Thoracic aorta (tissue), 2 donors: Measurements from ENCODE around the gene DLX3. TPM values are rescaled to one million over a fixed set of nuclear protein-coding genes. Genes with fewer than 3 reads are reported as not detected.

Source experiments
- ATAC-seq: fragments of 150-250 bp; one replicate; pipeline ENCODE4 v1.8.0; 2017; ENCODE audit warnings: low read depth; ENCODE audit not compliant: insufficient number of reproducible peaks, low FRiP score
- DNase-seq: peaks from one replicate; pipeline ENCODE4 v3.0.0-alpha.2; 2020; ENCODE audit warnings: low spot score
- H3K27ac ChIP-seq, 2 donors: fragments of 200-600 bp; sonication (generic); 1 replicate in 1 of 2; 2 replicates in 1 of 2; pipeline ENCODE4 v1.5.1; 2016; ENCODE audit warnings: mild to moderate bottlenecking in 2 of 2, moderate library complexity in 2 of 2
- H3K27me3 ChIP-seq: fragments of 200-600 bp; sonication (generic); replicated peaks from 2 replicates; pipeline ENCODE4 v1.6.0; 2016; ENCODE audit warnings: mild to moderate bottlenecking; ENCODE audit not compliant: insufficient read depth
- H3K36me3 ChIP-seq: fragments of 200-600 bp; sonication (generic); one replicate; pipeline ENCODE4 v1.5.1; 2016
- H3K4me1 ChIP-seq, 2 donors: fragments of 200-600 bp; sonication (generic); 1 replicate in 1 of 2; 2 replicates in 1 of 2; pipeline versions ENCODE4 v1.5.1 to v1.6.0; 2016; ENCODE audit warnings: low read depth in 2 of 2, mild to moderate bottlenecking in 1 of 2; ENCODE audit not compliant: control insufficient read depth in 1 of 2
- H3K4me3 ChIP-seq: fragments of 200-600 bp; sonication (generic); 2 replicates; pipeline ENCODE4 v1.5.1; 2016; ENCODE audit warnings: mild to moderate bottlenecking
- H3K9me3 ChIP-seq: fragments of 200-600 bp; sonication (generic); 2 replicates; pipeline ENCODE4 v1.5.1; 2016
- total RNA-seq, 2 donors: library from RNA; depleted of rRNA; stranded (reverse); fragments of >200 nt; gene quantifications; one replicate each; pipeline versions ENCODE4 v1.1.0 to v1.2.3, GENCODE V29; 2016
- TF ChIP-seq, protein P1 (sequence below): fragments of 200-600 bp; sonication (generic); IDR thresholded peaks from one replicate; pipeline ENCODE4 v1.5.1; 2019; ENCODE audit warnings: antibody characterized with exemption

The DLX3 gene
- total RNA-seq, 2 donors from 2014 or later: 0.54 TPM; not detected in 1

- no peaks in the 10 kb centered on the region for H3K4me1 ChIP-seq
- TF ChIP-seq, protein P1, sequence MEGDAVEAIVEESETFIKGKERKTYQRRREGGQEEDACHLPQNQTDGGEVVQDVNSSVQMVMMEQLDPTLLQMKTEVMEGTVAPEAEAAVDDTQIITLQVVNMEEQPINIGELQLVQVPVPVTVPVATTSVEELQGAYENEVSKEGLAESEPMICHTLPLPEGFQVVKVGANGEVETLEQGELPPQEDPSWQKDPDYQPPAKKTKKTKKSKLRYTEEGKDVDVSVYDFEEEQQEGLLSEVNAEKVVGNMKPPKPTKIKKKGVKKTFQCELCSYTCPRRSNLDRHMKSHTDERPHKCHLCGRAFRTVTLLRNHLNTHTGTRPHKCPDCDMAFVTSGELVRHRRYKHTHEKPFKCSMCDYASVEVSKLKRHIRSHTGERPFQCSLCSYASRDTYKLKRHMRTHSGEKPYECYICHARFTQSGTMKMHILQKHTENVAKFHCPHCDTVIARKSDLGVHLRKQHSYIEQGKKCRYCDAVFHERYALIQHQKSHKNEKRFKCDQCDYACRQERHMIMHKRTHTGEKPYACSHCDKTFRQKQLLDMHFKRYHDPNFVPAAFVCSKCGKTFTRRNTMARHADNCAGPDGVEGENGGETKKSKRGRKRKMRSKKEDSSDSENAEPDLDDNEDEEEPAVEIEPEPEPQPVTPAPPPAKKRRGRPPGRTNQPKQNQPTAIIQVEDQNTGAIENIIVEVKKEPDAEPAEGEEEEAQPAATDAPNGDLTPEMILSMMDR: no peak
- H3K27ac ChIP-seq: no peak overlapping the region
- H3K9me3 ChIP-seq: no peaks in the 10 kb centered on the region
- ATAC-seq (no peak), DNase-seq (no peak)
- no peaks in the 10 kb centered on the region for H3K27me3 ChIP-seq
- no peaks in the 10 kb centered on the region for H3K36me3 ChIP-seq
- H3K4me3 ChIP-seq: no peak overlapping the region
Measured at GRCh38 chr17:49980703-49981197, 14.3 kb downstream of the DLX3 start.

- TF ChIP-seq, protein P1: no peak
- ATAC-seq (no peak), DNase-seq (no peak)
- Histone ChIP-seq H3K27me3 (no peaks in the 10 kb centered on the region), H3K36me3 (no peaks in the 10 kb centered on the region), H3K4me1 (no peaks in the 10 kb centered on the region), H3K9me3 (no peaks in the 10 kb centered on the region), H3K27ac (no peak overlapping the region), H3K4me3 (no peak overlapping the region)
Measured at GRCh38 chr17:49979748-49980479, 15.1 kb downstream of the DLX3 start.

DNA sequence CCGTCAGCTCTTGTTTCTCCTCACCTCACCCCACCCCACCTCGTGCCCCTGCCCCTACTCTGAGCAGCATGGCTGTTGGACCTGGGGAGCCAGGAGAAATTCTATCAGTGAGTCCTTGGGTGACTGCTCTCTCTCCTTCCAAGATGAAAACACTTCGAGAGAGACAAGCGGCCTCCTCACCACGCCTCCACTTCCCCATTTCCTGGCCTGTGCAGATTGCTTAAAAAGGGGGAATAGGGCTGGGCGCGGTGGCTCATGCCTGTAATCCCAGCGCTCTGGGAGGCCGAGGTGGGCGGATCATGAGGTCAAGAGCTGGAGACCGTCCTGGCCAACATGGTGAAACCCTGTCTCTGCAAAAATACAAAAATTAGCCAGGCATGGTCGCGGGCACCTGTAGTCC lies 16.5 kb downstream of the DLX3 start:
- Histone ChIP-seq H3K4me3 (no peak overlapping the region), H3K27me3 (no peaks in the 10 kb centered on the region), H3K4me1 (no peaks in the 10 kb centered on the region), H3K27ac (no peak overlapping the region), H3K36me3 (no peaks in the 10 kb centered on the region), H3K9me3 (no peaks in the 10 kb centered on the region)
- ATAC-seq (no peak), DNase-seq (no peak)
- TF ChIP-seq, protein P1: no peak

GRCh38 chr17:49977463-49978389 lies 17.3 kb downstream of the DLX3 start:
- no peak overlapping the region for H3K27ac ChIP-seq
- no peaks in the 10 kb centered on the region for H3K9me3 ChIP-seq
- no peak for ATAC-seq
- DNase-seq: no peak
- TF ChIP-seq, protein P1: no peak
- no peaks in the 10 kb centered on the region for H3K4me1 ChIP-seq
- no peaks in the 10 kb centered on the region for H3K36me3 ChIP-seq
- H3K4me3 ChIP-seq: no peak overlapping the region
- H3K27me3 ChIP-seq: peaks cover 6% of the 10 kb centered on the region

DNA sequence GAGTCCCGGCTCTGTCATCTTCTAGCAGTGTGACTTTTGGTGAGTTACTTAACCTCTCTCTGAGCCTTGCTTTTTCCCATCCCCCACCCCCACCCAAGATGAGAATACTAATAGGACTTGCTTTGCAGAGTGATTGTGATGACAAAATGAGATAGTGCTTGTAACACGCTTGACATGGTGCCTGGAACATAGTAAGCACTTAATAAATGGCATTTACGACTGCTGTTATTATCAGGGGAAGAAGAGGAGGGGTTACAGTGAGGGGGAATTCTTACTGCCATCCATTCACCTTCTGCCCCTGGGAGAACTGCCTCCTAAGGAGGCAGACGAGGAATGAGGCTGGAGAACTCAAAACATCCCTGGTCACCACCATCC lies 18.2 kb downstream of the DLX3 start:
- Histone ChIP-seq H3K27me3 (peaks cover 9% of the 10 kb centered on the region), H3K4me1 (peaks cover 4 to 9% of the 10 kb centered on the region in 2 donors)

More for the DNA sequence above, 18.2 kb downstream of the DLX3 start:
- no peaks in the 10 kb centered on the region for H3K9me3 ChIP-seq
- DNase-seq: no peak
- no peak overlapping the region for H3K4me3 ChIP-seq
- H3K36me3 ChIP-seq: no peaks in the 10 kb centered on the region
- H3K27ac ChIP-seq: no peak overlapping the region
- ATAC-seq: no peak
- TF ChIP-seq, protein P1: no peak
